Measurements from ENCODE around the gene LLGL1. TPM values are rescaled to one million over a fixed set of nuclear protein-coding genes. Genes with fewer than 3 reads are reported as not detected.

The LLGL1 gene
- total RNA-seq, 1 experiment from 2014 or later, result 44.3 TPM

DNA sequence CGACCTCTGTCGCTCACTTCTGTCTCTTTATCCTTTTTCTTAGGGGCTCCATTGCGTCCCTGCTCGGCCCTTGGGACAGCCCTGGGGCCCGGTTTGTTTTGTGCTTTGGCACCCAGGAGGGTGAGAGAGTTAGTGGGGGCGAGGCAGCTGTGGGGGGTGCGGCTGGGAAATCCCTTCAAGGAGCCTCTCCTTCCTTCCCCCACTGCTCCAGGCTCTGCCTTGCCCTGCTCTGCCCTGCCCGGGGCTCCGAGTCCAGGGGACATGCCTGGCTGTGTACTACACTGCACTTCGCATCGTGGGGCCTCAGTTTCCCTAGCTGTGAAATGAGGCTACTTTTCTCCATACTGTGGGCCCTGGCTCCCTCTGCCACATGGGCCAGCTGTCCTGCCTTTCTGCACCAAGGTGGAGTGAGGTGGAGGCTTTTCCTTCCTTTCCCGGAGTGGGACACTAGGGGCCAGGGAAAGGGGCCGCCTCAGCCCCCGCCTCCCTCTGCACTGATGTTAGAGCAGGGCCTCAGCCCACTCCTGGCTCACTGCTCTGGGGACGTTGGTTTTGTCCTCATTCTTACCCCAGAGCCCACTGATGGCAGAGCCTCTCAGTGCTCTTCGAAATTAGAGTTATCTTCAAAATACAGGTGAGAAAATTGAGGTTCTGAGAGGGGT, 980 bp downstream of the LLGL1 start:
- Histone ChIP-seq H3K36me3 (ENCODE audit: control insufficient read depth in 1 of 2, insufficient read depth in 2 of 2, low read length in 2 of 2) (no peaks in the 10 kb centered on the region), H3K4me2 (ENCODE audit: low read length) (peak overlapping the region; percentile 95), H3K4me1 (ENCODE audit: control insufficient read depth in 1 of 2, insufficient read depth in 2 of 2, low read length in 2 of 2) (peaks cover 14 to 25% of the 10 kb centered on the region in 2 experiments), H3K9ac (ENCODE audit: low read length) (peak overlapping the region; percentile 79), H3K4me3 (replicated peaks in 1 of 2; ENCODE audit: low read depth in 1 of 2, low read length in 2 of 2) (peak overlapping the region; percentile 91 to 94), H4K20me1 (ENCODE audit: insufficient read depth) (no peaks in the 10 kb centered on the region), H3K9me2 (ENCODE audit: insufficient read depth) (no peaks in the 10 kb centered on the region), H3K79me2 (ENCODE audit: insufficient read depth, low read length) (peaks cover 17% of the 10 kb centered on the region), H3K9me3 (ENCODE audit: control insufficient read depth in 1 of 2, insufficient read depth in 1 of 2, low read depth in 1 of 2, low read length in 2 of 2) (no peaks in the 10 kb centered on the region), H2AFZ (ENCODE audit: low read depth, low read length, poor library complexity, severe bottlenecking) (no peak overlapping the region), H3K27me3 (ENCODE audit: insufficient read depth, low read length) (no peaks in the 10 kb centered on the region), H3K27ac (ENCODE audit: low read depth, low read length) (peak overlapping the region; percentile 57; the same call in 1 of the 2 replicates)
- no peak for TF ChIP-seq EGR1 (IDR thresholded peaks at IDR 0.05; ENCODE audit: low read depth)
- no peak for TF ChIP-seq SIN3A (IDR thresholded peaks at IDR 0.05; ENCODE audit: low read depth)
- no peak for TF ChIP-seq ZNF274 (IDR thresholded peaks at IDR 0.05; ENCODE audit: low read depth, low read length)
- no peak for TF ChIP-seq POLR2A (IDR thresholded peaks at IDR 0.05; ENCODE audit: borderline replicate concordance, extremely low read depth, insufficient read depth, insufficient read length)
- TF ChIP-seq, protein P1, sequence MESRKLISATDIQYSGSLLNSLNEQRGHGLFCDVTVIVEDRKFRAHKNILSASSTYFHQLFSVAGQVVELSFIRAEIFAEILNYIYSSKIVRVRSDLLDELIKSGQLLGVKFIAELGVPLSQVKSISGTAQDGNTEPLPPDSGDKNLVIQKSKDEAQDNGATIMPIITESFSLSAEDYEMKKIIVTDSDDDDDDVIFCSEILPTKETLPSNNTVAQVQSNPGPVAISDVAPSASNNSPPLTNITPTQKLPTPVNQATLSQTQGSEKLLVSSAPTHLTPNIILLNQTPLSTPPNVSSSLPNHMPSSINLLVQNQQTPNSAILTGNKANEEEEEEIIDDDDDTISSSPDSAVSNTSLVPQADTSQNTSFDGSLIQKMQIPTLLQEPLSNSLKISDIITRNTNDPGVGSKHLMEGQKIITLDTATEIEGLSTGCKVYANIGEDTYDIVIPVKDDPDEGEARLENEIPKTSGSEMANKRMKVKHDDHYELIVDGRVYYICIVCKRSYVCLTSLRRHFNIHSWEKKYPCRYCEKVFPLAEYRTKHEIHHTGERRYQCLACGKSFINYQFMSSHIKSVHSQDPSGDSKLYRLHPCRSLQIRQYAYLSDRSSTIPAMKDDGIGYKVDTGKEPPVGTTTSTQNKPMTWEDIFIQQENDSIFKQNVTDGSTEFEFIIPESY (IDR thresholded peaks at IDR 0.05; ENCODE audit: extremely low read depth, insufficient replicate concordance, low read length), result no peak
- TF ChIP-seq SRF (IDR thresholded peaks at IDR 0.05; ENCODE audit: low read depth), result no peak
- no peak for TF ChIP-seq ZFX (IDR thresholded peaks at IDR 0.05)
- TF ChIP-seq ELF1 (IDR thresholded peaks at IDR 0.05; ENCODE audit: borderline replicate concordance, low read depth), result no peak
- TF ChIP-seq EZH2 (IDR thresholded peaks at IDR 0.05), result no peak
- no peak for TF ChIP-seq ATF3 (IDR thresholded peaks at IDR 0.05)
- no peak for TF ChIP-seq REST (IDR thresholded peaks at IDR 0.05; ENCODE audit: low read depth)
- no peak for TF ChIP-seq MAX (IDR thresholded peaks at IDR 0.05)
- TF ChIP-seq YY1 (IDR thresholded peaks at IDR 0.05; ENCODE audit: extremely low read depth, insufficient replicate concordance, low read depth, low read length), result no peak
- no peak for TF ChIP-seq CBX3 (IDR thresholded peaks at IDR 0.05; ENCODE audit: low read depth)
- no peak for TF ChIP-seq EZH2phosphoT487 (IDR thresholded peaks at IDR 0.05; ENCODE audit: borderline replicate concordance)
- TF ChIP-seq CEBPB (IDR thresholded peaks at IDR 0.05; ENCODE audit: low read depth), result no peak
- TF ChIP-seq FOSL1 (IDR thresholded peaks at IDR 0.05; ENCODE audit: low read depth), result no peak
- ChIA-PET CTCF (no interaction called here), RAD21 (ENCODE audit: low non-redundant PET in 1 of 2, low total read pairs in 2 of 2, uncharacterized antibody in 2 of 2, unreplicated experiment in 2 of 2) (no interaction called here), POLR2A (no interaction called here)
- no peak for ATAC-seq
- BruUV-seq (replicated peaks), result TSS peak; percentile 61
- intact Hi-C loops (cut with micrococcal nuclease), result no loop called here
- DNase-seq (ENCODE audit: low read depth, low spot score), result no peak
